NCI-H526 (cell line): ENCODE data around the gene EMCN.
"Not testable (repeated sequence)": the region's sequence is repeated elsewhere in the genome, so short reads cannot be mapped to it uniquely, and the experiment has no call there.

Experiments
- DNase-seq, 2 experiments: peaks; one replicate each; lab custom pipeline; 2025; lab: John Stamatoyannopoulos, UW

Gene EMCN

GRCh38 chr4:100379583-100380105, 138.2 kb downstream of the EMCN start:
- DNase-seq = no peak

- DNase-seq = peak in 1 of 2 experiments; percentile 5
Measured at GRCh38 chr4:100372432-100372831, 145.4 kb downstream of the EMCN start.

- DNase-seq = no peak
Measured at GRCh38 chr4:100369871-100370270, 148.0 kb downstream of the EMCN start.

GRCh38 chr4:100367451-100367850, 150.4 kb downstream of the EMCN start:
- no peak for DNase-seq

- no peak for DNase-seq
Measured at GRCh38 chr4:100366213-100366612, 151.6 kb downstream of the EMCN start.

GRCh38 chr4:100362366-100362765, 155.5 kb downstream of the EMCN start:
- no peak for DNase-seq

GRCh38 chr4:100361336-100361735, 156.5 kb downstream of the EMCN start:
- DNase-seq = no peak

- DNase-seq = no peak
Measured at GRCh38 chr4:100360211-100360610, 157.6 kb downstream of the EMCN start.

GRCh38 chr4:100359441-100359840, 158.4 kb downstream of the EMCN start:
- no peak for DNase-seq

GRCh38 chr4:100357542-100357941, 160.3 kb downstream of the EMCN start:
- no peak for DNase-seq

GRCh38 chr4:100356172-100356571, 161.7 kb downstream of the EMCN start:
- DNase-seq = no peak

GRCh38 chr4:100352352-100352751, 165.5 kb downstream of the EMCN start:
- DNase-seq = not testable (repeated sequence)

GRCh38 chr4:100348473-100348872, 169.3 kb downstream of the EMCN start:
- no peak for DNase-seq

GRCh38 chr4:100347241-100347640, 170.6 kb downstream of the EMCN start:
- DNase-seq = no peak

- peak; percentile 74 to 77 for DNase-seq
Measured at GRCh38 chr4:100345585-100345984, 172.2 kb downstream of the EMCN start.
